ACC112 (cell line): ENCODE measurements around the gene C21orf58.
"Not testable (repeated sequence)": the region's sequence is repeated elsewhere in the genome, so short reads cannot be mapped to it uniquely, and the experiment has no call there.

Experiments
- H2AFZ ChIP-seq: fragments of 200-600 bp; sonication (generic); one replicate; pipeline ENCODE4 v1.6.0; 2017; ENCODE audit warnings: antibody characterized with exemption, low read length; ENCODE audit not compliant: unreplicated experiment
- H3K27ac ChIP-seq: fragments of 200-600 bp; sonication (generic); 2 replicates; pipeline ENCODE4 v1.5.1; 2014; ENCODE audit warnings: low read depth, mild to moderate bottlenecking, antibody characterized with exemption, low read length, moderate library complexity
- H3K27me3 ChIP-seq: fragments of 200-600 bp; sonication (generic); 2 replicates; pipeline ENCODE4 v1.6.1; 2014; ENCODE audit warnings: mild to moderate bottlenecking, antibody characterized with exemption, low read length, moderate library complexity, mixed read lengths; ENCODE audit not compliant: insufficient read depth
- H3K36me3 ChIP-seq: fragments of 200-600 bp; sonication (generic); 2 replicates; pipeline ENCODE4 v1.6.1; 2016; ENCODE audit warnings: mild to moderate bottlenecking, antibody characterized with exemption, low read length, moderate library complexity, mixed read lengths; ENCODE audit not compliant: insufficient read depth
- H3K4me1 ChIP-seq: fragments of 200-600 bp; sonication (generic); one replicate; pipeline ENCODE4 v1.6.1; 2016; ENCODE audit warnings: low read length, mixed read lengths; ENCODE audit not compliant: insufficient read depth, unreplicated experiment, control insufficient read depth
- H3K4me3 ChIP-seq: fragments of 200-600 bp; sonication (generic); 2 replicates; pipeline ENCODE4 v1.5.1; 2014; ENCODE audit warnings: mild to moderate bottlenecking, low read depth, low read length
- H3K79me2 ChIP-seq: fragments of 200-600 bp; sonication (generic); one replicate; pipeline ENCODE4 v1.6.0; 2016; ENCODE audit warnings: low read length; ENCODE audit not compliant: control insufficient read depth, unreplicated experiment, insufficient read depth

The C21orf58 gene

DNA sequence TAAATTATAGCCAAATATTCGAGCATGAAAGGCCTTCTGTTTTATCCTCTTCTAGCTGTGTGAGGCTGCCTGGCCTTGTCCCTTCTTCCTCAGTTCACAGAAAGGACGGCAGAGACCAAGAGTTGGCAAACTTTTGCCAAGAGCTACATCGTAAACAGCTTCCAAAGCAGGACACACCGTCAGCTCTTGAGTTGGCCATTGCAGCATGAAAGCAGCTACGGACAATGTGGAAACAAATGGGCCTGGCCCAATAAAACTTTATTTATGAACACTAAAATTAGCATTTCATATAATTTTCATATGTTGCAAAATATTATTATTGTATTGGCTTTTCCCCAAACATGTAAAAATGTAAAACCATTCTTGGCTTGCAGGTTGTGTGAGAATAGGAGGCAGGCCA is 10.7 kb downstream of the C21orf58 start:
- H3K79me2 ChIP-seq = no peaks in the 10 kb centered on the region
- no peak overlapping the region for H3K27ac ChIP-seq
- H3K4me1 ChIP-seq = peaks cover under 1% of the 10 kb centered on the region
- no peaks in the 10 kb centered on the region for H3K27me3 ChIP-seq
- peaks cover 9% of the 10 kb centered on the region; the same call in 1 of the 2 replicates for H3K36me3 ChIP-seq
- no peak overlapping the region for H2AFZ ChIP-seq
- no peak overlapping the region for H3K4me3 ChIP-seq

DNA sequence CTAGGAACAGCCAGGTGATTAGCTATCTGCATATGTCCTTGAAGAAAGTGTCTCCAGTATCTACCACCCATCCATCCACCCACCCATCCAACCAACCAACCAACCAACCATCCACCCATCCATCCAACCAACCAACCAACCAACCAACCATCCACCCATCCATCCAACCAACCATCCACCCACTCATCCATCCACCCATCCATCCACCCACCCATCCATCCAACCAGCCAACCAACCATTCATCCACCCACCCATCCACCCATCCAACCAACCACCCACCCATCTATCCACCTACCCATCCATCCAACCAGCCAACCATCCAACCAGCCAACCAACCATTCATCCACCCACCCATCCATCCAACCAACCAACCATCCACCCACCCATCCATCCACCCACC is 12.1 kb downstream of the C21orf58 start:
- Histone ChIP-seq H3K4me3 (no peak overlapping the region), H2AFZ (no peak overlapping the region), H3K27me3 (no peaks in the 10 kb centered on the region), H3K4me1 (peaks cover 7% of the 10 kb centered on the region), H3K79me2 (no peaks in the 10 kb centered on the region), H3K36me3 (peaks cover 9% of the 10 kb centered on the region; the same call in 1 of the 2 replicates), H3K27ac (no peak overlapping the region)

DNA sequence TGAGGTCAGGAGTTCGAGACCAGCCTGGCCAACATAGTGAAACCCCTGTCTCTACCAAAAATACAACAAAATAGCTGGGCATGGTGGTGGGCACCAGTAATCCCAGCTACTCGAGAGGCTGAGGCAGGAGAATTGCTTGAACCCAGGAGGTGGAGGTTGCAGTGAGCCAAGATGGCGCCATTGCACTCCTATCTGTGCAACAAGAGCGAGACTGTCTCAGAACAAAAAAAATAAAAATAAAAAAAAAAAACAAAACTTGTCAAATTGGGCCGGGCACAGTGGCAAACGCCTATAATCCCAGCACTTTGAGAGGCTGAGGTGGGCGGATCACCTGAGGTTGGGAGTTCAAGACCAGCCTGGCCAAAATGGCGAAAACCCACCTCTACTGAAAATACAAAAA is 13.4 kb downstream of the C21orf58 start:
- not testable (repeated sequence) for H2AFZ ChIP-seq, H3K36me3 ChIP-seq

DNA sequence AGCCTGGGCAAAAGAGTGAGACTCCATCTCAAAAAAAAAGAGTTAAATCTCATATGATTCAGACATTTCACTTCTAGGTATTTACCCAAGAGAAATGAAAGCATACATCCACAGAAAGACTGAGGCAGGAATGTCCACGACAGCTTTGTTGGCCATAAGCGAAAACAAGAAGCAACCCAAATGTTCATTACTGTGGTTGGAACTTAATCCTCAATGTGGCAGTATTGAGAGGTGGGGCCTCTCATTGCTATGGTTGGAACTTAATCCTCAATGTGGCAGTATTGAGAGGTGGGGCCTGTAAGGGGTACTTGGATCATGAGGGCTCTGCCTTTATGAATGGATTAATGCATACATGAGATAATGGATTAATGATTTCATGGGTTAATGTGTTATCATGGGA is 15.2 kb downstream of the C21orf58 start:
- Histone ChIP-seq H3K36me3 (peaks cover 16% of the 10 kb centered on the region; the same call in 1 of the 2 replicates), H2AFZ (no peak overlapping the region), H3K27me3 (no peaks in the 10 kb centered on the region), H3K4me3 (no peak overlapping the region), H3K27ac (no peak overlapping the region), H3K4me1 (peaks cover 7% of the 10 kb centered on the region), H3K79me2 (no peaks in the 10 kb centered on the region)

More for the DNA sequence above, 13.4 kb downstream of the C21orf58 start:
- not testable (repeated sequence) for H3K27ac ChIP-seq, H3K27me3 ChIP-seq, H3K4me1 ChIP-seq, H3K4me3 ChIP-seq, H3K79me2 ChIP-seq

- Histone ChIP-seq H3K27ac (no peak overlapping the region), H3K4me3 (no peak overlapping the region), H2AFZ (no peak overlapping the region), H3K79me2 (no peaks in the 10 kb centered on the region), H3K27me3 (no peaks in the 10 kb centered on the region), H3K4me1 (peaks cover 7% of the 10 kb centered on the region), H3K36me3 (peaks cover 10% of the 10 kb centered on the region; the same call in 1 of the 2 replicates)
Observed at GRCh38 chr21:46307625-46308024, 16.0 kb downstream of the C21orf58 start.

DNA sequence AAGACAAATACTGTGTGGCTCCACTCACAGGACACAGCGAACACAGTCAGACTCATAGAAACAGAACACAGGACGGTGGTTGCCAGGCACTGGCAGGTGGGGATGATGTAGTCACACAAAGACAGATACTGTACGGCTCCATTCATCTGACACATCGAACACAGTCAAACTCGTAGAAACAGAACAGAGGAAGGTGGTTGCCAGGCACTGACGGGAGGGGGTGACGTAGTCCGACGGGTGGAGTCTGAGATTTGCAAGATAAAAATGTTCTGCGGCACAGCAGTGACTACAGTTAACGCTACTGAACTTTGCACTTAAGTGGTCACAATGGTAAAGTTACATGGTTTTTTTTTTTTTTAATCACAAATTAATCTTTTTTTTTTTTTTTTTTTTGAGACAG is 18.7 kb downstream of the C21orf58 start:
- H3K27me3 ChIP-seq = no peaks in the 10 kb centered on the region
- H2AFZ ChIP-seq = no peak overlapping the region
- H3K4me3 ChIP-seq = no peak overlapping the region
- peaks cover 10% of the 10 kb centered on the region; the same call in 1 of the 2 replicates for H3K36me3 ChIP-seq
- no peaks in the 10 kb centered on the region for H3K79me2 ChIP-seq
- H3K27ac ChIP-seq = no peak overlapping the region
- peaks cover 7% of the 10 kb centered on the region for H3K4me1 ChIP-seq

DNA sequence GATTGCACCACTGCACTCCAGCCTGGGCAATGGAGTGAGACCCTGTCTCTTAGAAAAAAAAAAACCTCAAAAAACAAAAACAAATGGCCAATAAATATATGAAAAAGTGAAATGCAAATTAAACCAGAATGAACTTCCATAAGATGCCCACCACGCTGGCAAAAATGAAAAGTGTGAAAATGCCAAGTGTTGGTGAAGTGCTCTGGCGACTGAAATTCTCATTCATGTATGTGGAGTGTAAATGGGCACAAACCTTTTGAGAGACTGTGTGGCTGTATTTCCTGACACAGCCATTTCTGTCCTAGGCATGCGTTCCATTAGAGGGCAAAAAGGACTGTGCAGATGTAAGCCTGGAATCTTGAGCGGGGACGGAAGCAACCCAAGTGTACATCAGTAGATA is 19.2 kb downstream of the C21orf58 start:
- Histone ChIP-seq H3K27me3 (no peaks in the 10 kb centered on the region), H2AFZ (no peak overlapping the region), H3K79me2 (no peaks in the 10 kb centered on the region), H3K4me3 (no peak overlapping the region), H3K27ac (no peak overlapping the region), H3K4me1 (peaks cover 7% of the 10 kb centered on the region), H3K36me3 (peaks cover 15% of the 10 kb centered on the region; the same call in 1 of the 2 replicates)

- Histone ChIP-seq H3K4me1 (peaks cover 4% of the 10 kb centered on the region), H3K36me3 (0 out of 2 replicates have a peak, but pooled peaks cover 13% of the 10 kb centered on the region)
Observed at GRCh38 chr21:46301759-46302158, 21.9 kb downstream of the C21orf58 start.

GRCh38 chr21:46299167-46299566 is 24.5 kb downstream of the C21orf58 start:
- Histone ChIP-seq H3K27me3 (no peaks in the 10 kb centered on the region), H3K4me1 (peaks cover 22% of the 10 kb centered on the region), H3K36me3 (0 out of 2 replicates have a peak, but pooled peaks cover 6% of the 10 kb centered on the region), H3K4me3 (no peak overlapping the region), H3K79me2 (no peaks in the 10 kb centered on the region), H2AFZ (no peak overlapping the region), H3K27ac (no peak overlapping the region)

More at GRCh38 chr21:46301759-46302158, 21.9 kb downstream of the C21orf58 start:
- Histone ChIP-seq H3K79me2 (no peaks in the 10 kb centered on the region), H3K27me3 (no peaks in the 10 kb centered on the region), H3K27ac (no peak overlapping the region), H3K4me3 (no peak overlapping the region), H2AFZ (no peak overlapping the region)

GRCh38 chr21:46297338-46298271 is 26.1 kb downstream of the C21orf58 start:
- H2AFZ ChIP-seq = peak overlapping the region; percentile 95
- H3K27ac ChIP-seq = peak overlapping the region; percentile 62
- H3K4me3 ChIP-seq = peak overlapping the region; percentile 77

More at GRCh38 chr21:46297338-46298271, 26.1 kb downstream of the C21orf58 start:
- H3K79me2 ChIP-seq = no peaks in the 10 kb centered on the region
- 0 out of 2 replicates have a peak, but pooled peaks cover 6% of the 10 kb centered on the region for H3K36me3 ChIP-seq
- no peaks in the 10 kb centered on the region for H3K27me3 ChIP-seq
- peaks cover 22% of the 10 kb centered on the region for H3K4me1 ChIP-seq
